Stimulated activated CD4-positive, alpha-beta T cell treated with anti-CD3 and anti-CD28 coated beads, TNF-alpha, amount 100 ng/mL, for 4 hours (primary cell): ENCODE measurements around the gene LRRN2.
"Not testable (repeated sequence)": the region's sequence is repeated elsewhere in the genome, so short reads cannot be mapped to it uniquely, and the experiment has no call there.

Source experiments
- DNase-seq, 3 experiments: peaks; one replicate each; pipeline ENCODE4 v3.0.0-alpha.2; 2020; ENCODE audit warnings: low read depth in 3 of 3

LRRN2 gene

GRCh38 chr1:204685236-204686006 lies at the start of gene LRRN2:
TSS of gene LRRN2 (minus strand) at chr1:204685738. CDS start at chr1:204619992, 65,746 bp downstream.
- no peak for DNase-seq

- DNase-seq, result no peak
Observed at GRCh38 chr1:204735042-204735441, 49.5 kb upstream of the LRRN2 start.

GRCh38 chr1:204733869-204734596 lies 48.5 kb upstream of the LRRN2 start:
- DNase-seq, result no peak

GRCh38 chr1:204733289-204733688 lies 47.8 kb upstream of the LRRN2 start:
- no peak for DNase-seq

- DNase-seq, result no peak
Observed at GRCh38 chr1:204731985-204732575, 46.5 kb upstream of the LRRN2 start.

GRCh38 chr1:204731509-204731908 lies 46.0 kb upstream of the LRRN2 start:
- no peak for DNase-seq

GRCh38 chr1:204730826-204731459 lies 45.4 kb upstream of the LRRN2 start:
- no peak for DNase-seq

GRCh38 chr1:204729516-204729915 lies 44.0 kb upstream of the LRRN2 start:
- no peak for DNase-seq

- no peak for DNase-seq
Observed at GRCh38 chr1:204728456-204728855, 42.9 kb upstream of the LRRN2 start.

- DNase-seq, result no peak
Observed at GRCh38 chr1:204728045-204728444, 42.5 kb upstream of the LRRN2 start.

GRCh38 chr1:204727438-204727837 lies 41.9 kb upstream of the LRRN2 start:
- not testable (repeated sequence) for DNase-seq

- no peak for DNase-seq
Observed at GRCh38 chr1:204726478-204726877, 40.9 kb upstream of the LRRN2 start.

GRCh38 chr1:204725821-204726448 lies 40.4 kb upstream of the LRRN2 start:
- DNase-seq, result no peak

- no peak for DNase-seq
Observed at GRCh38 chr1:204723131-204723787, 37.7 kb upstream of the LRRN2 start.

- no peak for DNase-seq
Observed at GRCh38 chr1:204721373-204722055, 36.0 kb upstream of the LRRN2 start.

- no peak for DNase-seq
Observed at GRCh38 chr1:204716660-204717059, 31.1 kb upstream of the LRRN2 start.

GRCh38 chr1:204714861-204715511 lies 29.4 kb upstream of the LRRN2 start:
- no peak for DNase-seq

GRCh38 chr1:204714194-204714860 lies 28.8 kb upstream of the LRRN2 start:
- no peak for DNase-seq

GRCh38 chr1:204713541-204713940 lies 28.0 kb upstream of the LRRN2 start:
- no peak for DNase-seq
